ENCODE results near the gene CATSPERB. TPM values are rescaled to one million over a fixed set of nuclear protein-coding genes. Genes with fewer than 3 reads are reported as not detected.
A peak's percentile ranks its signal among the peaks of the same experiment; 100 is the strongest.

The CATSPERB gene
- total and polyA plus RNA-seq, 2 donors (not counting 1 experiment from before 2014, with no cell fraction given) = not detected

- Histone ChIP-seq H3K4me2 (ENCODE audit: extremely low read depth, insufficient read depth, low read length) (no peak overlapping the region), H2AFZ (ENCODE audit: low read length) (no peak overlapping the region)
Measured at GRCh38 chr14:91614187-91614586, 117.7 kb downstream of the CATSPERB start.

GRCh38 chr14:91613459-91614112 is 118.3 kb downstream of the CATSPERB start:
- Histone ChIP-seq H3K27ac (ENCODE audit: insufficient read depth, low read length) (no peak overlapping the region), H4K20me1 (ENCODE audit: control insufficient read depth, extremely low read depth, insufficient read depth, low read length) (no peaks in the 10 kb centered on the region), H2AFZ (ENCODE audit: low read length) (no peak overlapping the region), H3K9me3 (ENCODE audit: control insufficient read depth, insufficient read depth, low read depth, low read length) (no peaks in the 10 kb centered on the region), H3K4me2 (ENCODE audit: extremely low read depth, insufficient read depth, low read length) (no peak overlapping the region), H3K9ac (ENCODE audit: insufficient read depth, low read length) (no peak overlapping the region), H3K79me2 (ENCODE audit: control insufficient read depth, insufficient read depth, low read length) (no peaks in the 10 kb centered on the region), H3K4me3 (replicated peaks in 1 of 4; ENCODE audit: control extremely low read depth in 1 of 4, insufficient read depth in 1 of 4, low read depth in 3 of 4, low read length in 4 of 4) (no peak overlapping the region), H3K36me3 (ENCODE audit: control insufficient read depth, insufficient read depth, low read length) (no peaks in the 10 kb centered on the region), H3K27me3 (ENCODE audit: control insufficient read depth, insufficient read depth, low read length) (no peaks in the 10 kb centered on the region), H3K4me1 (ENCODE audit: control insufficient read depth, extremely low read depth, insufficient read depth, low read length) (no peaks in the 10 kb centered on the region)
- DNase-seq (ENCODE audit: low read depth in 2 of 2) = no peak
- TF ChIP-seq EZH2 (IDR thresholded peaks at IDR 0.05; ENCODE audit: low read length, missing control alignments) (no peak), CTCF (conservative IDR thresholded peaks at IDR 0.05 in 1 of 2, IDR thresholded peaks at IDR 0.05 in 1 of 2; ENCODE audit: low read depth in 1 of 2, low read length in 2 of 2) (no peak)

More at GRCh38 chr14:91614187-91614586, 117.7 kb downstream of the CATSPERB start:
- Histone ChIP-seq H3K9ac (ENCODE audit: insufficient read depth, low read length) (no peak overlapping the region), H3K27ac (ENCODE audit: insufficient read depth, low read length) (no peak overlapping the region), H4K20me1 (ENCODE audit: control insufficient read depth, extremely low read depth, insufficient read depth, low read length) (no peaks in the 10 kb centered on the region), H3K4me1 (ENCODE audit: control insufficient read depth, extremely low read depth, insufficient read depth, low read length) (no peaks in the 10 kb centered on the region), H3K27me3 (ENCODE audit: control insufficient read depth, insufficient read depth, low read length) (no peaks in the 10 kb centered on the region), H3K4me3 (replicated peaks in 1 of 4; ENCODE audit: control extremely low read depth in 1 of 4, insufficient read depth in 1 of 4, low read depth in 3 of 4, low read length in 4 of 4) (no peak overlapping the region), H3K36me3 (ENCODE audit: control insufficient read depth, insufficient read depth, low read length) (no peaks in the 10 kb centered on the region), H3K79me2 (ENCODE audit: control insufficient read depth, insufficient read depth, low read length) (no peaks in the 10 kb centered on the region), H3K9me3 (ENCODE audit: control insufficient read depth, insufficient read depth, low read depth, low read length) (no peaks in the 10 kb centered on the region)
- peak in 1 of 2 donors; percentile 13 for DNase-seq (ENCODE audit: low read depth in 2 of 2)
- TF ChIP-seq EZH2 (IDR thresholded peaks at IDR 0.05; ENCODE audit: low read length, missing control alignments) (no peak), CTCF (conservative IDR thresholded peaks at IDR 0.05 in 1 of 2, IDR thresholded peaks at IDR 0.05 in 1 of 2; ENCODE audit: low read depth in 1 of 2, low read length in 2 of 2) (no peak)

DNA sequence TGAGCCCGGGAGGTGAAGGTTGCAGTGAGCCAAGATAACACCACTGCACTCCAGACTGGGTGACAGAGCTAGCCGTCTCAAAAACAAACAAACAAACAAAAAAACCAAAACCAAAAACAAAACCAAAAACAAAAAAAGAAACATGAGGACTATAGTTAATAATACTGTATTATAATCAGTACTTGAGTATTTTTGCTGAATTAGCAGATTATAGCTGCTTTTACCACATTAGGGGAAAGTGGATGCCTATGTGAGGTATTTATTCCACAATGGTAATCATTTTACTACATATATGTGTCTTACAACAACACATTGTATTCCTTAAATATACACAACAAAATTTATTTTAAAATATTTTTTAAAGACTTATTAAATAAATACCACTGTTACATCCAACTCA is 120.4 kb downstream of the CATSPERB start:
- TF ChIP-seq EZH2 (IDR thresholded peaks at IDR 0.05; ENCODE audit: low read length, missing control alignments) = no peak
- no peak for TF ChIP-seq CTCF (conservative IDR thresholded peaks at IDR 0.05 in 1 of 2, IDR thresholded peaks at IDR 0.05 in 1 of 2; ENCODE audit: low read depth in 1 of 2, low read length in 2 of 2)
- Histone ChIP-seq H3K27ac (ENCODE audit: insufficient read depth, low read length) (no peak overlapping the region), H2AFZ (ENCODE audit: low read length) (no peak overlapping the region), H3K9me3 (ENCODE audit: control insufficient read depth, insufficient read depth, low read depth, low read length) (no peaks in the 10 kb centered on the region), H4K20me1 (ENCODE audit: control insufficient read depth, extremely low read depth, insufficient read depth, low read length) (no peaks in the 10 kb centered on the region), H3K4me2 (ENCODE audit: extremely low read depth, insufficient read depth, low read length) (no peak overlapping the region), H3K36me3 (ENCODE audit: control insufficient read depth, insufficient read depth, low read length) (no peaks in the 10 kb centered on the region), H3K9ac (ENCODE audit: insufficient read depth, low read length) (no peak overlapping the region), H3K79me2 (ENCODE audit: control insufficient read depth, insufficient read depth, low read length) (no peaks in the 10 kb centered on the region), H3K4me1 (ENCODE audit: control insufficient read depth, extremely low read depth, insufficient read depth, low read length) (no peaks in the 10 kb centered on the region), H3K4me3 (replicated peaks in 1 of 4; ENCODE audit: control extremely low read depth in 1 of 4, insufficient read depth in 1 of 4, low read depth in 3 of 4, low read length in 4 of 4) (no peak overlapping the region), H3K27me3 (ENCODE audit: control insufficient read depth, insufficient read depth, low read length) (no peaks in the 10 kb centered on the region)
- no peak for DNase-seq (ENCODE audit: low read depth in 2 of 2)
